GM19372 (cell line): ENCODE measurements around the gene ARID1B.

Source experiments
- ATAC-seq: cut with Tn5 transposase; IDR thresholded peaks from one replicate; pipeline ENCODE4 v1.9.1; 2021; ENCODE audit warnings: mild to moderate bottlenecking, low read depth, moderate library complexity; ENCODE audit not compliant: unreplicated experiment

The ARID1B gene

GRCh38 chr6:156953127-156953478, 175.9 kb downstream of the ARID1B start:
- ATAC-seq: no peak

DNA sequence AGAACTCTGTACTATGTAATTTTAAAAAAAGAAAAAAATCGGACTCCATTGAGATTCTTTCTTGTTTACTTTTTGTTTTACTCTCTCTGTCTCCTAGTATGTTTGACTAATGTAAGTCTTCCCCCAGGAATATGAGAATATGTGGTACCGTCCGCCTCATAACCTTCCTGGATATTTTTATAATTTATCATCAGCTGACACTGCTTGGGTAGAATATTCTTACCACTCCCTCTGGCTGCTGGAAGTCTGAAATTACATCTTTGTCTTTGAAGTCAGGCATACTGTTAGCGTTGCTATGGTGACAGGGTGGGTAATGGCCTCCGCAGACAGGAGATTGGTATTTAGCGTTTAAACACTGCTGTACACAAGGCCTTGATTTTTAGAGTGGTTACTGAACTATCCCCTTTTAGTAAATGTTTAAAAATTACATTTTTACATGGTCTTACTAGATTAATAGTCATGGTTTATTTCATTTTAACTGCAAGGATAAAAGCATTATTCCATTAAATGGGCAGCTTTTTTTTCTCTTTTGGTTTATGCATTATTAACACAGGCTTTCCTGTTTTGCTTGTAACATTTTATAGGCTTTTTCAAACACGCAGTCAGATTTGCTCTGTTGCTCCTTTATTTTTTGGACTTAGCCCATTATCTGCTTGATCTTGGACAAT, 176.4 kb downstream of the ARID1B start:
- ATAC-seq: no peak

DNA sequence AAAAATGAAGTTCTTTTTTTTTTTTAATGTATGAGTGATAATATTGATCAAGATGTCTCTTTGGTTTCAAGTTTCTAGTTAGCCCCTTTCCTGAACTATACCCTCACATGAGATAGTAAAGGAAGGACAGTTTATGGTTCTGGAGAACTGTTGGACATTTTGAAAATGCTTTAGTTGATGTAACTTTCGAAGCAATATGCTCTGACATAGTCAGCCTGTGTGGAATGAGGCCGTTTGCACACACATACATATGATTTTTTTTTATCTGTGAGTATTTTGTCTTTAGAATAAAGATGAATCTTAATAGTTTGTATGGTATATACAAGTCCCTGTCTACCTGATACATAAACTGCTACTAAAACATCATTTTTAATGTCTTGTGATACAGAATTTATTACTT, 177.0 kb downstream of the ARID1B start:
- no peak for ATAC-seq

- no peak for ATAC-seq
These were observed 177.6 kb downstream of the ARID1B start for GRCh38 chr6:156954816-156955215.

DNA sequence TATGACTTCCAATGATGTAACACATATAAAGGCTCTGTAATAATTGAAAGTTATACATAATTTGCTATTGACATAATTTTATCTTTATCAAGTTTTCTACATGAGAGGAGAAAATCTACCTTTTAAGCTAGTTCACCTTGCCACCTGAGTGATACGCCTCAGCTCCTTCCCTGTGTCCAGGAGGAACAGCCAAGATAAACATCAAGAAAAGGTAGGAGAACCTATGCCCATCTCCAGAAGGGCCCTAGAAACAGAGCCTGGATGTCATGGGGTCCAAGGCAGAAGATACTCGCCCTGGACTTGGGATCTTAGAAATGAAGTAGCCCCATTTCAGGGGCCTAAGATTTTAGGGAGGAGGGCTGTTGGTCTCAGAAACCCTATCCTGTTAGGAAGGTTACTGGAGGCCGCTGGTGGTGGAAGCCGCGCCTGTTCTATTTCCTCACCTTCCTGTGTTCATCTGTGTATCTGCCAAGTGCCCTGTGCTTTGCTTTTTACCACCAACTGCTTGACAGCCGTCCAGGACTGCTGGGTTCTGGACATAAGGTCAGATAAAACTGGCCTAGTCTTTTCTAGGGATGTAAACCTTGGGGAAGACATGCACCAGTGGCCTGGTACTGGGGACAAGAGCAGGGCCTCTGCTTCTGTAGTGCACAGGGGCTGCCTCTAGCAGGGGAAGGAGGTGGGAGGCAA, 178.5 kb downstream of the ARID1B start:
- no peak for ATAC-seq

DNA sequence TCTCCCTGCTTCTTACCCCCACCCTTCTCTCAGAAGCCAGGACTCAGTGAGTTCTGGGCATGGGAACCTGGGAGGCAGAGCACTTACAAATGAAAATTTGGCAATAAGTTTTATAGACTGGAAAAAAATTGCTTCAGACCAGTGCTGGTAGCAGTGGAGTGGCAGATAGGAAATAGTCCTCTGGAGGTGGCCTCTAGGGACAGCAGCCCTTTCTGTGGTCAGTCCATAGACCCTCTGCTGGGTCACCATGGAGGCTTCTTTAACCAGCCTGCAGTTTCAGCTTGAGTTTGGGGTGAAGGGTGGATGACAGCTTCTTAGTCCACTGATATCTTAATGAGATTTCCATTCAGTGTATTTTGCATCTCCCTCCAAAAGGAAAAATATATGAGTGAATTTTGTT, 179.1 kb downstream of the ARID1B start:
- ATAC-seq: no peak

GRCh38 chr6:156957931-156958547, 180.9 kb downstream of the ARID1B start:
- no peak for ATAC-seq

GRCh38 chr6:156960525-156960924, 183.3 kb downstream of the ARID1B start:
- no peak for ATAC-seq

DNA sequence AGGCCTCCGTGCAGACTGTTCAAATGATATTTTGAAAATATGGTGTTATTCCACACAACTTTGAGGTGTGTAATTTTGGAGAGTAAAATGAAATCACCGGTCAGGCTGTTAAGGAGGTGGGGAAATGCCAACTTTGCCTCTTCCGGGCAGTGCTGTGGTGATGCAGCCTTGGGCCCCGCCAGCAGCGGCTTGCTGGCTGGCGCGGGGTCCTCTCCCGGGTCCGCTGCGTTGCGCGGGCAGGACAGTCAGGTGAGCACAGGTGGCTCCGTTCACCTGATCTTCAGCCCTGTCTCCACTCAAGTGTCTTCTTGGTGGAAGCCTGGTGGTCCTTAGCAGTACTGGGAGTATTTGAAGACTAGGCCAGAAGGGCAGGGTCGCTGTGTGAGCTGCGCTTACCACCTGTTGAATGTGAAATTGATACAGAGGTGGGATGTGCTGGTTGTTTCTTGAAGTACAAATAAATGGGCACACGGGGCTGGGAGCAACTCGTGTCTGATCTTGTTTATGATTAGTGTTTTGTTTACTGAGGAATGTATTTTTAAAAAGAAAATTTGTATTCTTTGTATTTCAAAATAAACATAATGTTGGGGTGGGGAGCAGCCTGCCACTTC, 184.2 kb downstream of the ARID1B start:
- no peak for ATAC-seq

GRCh38 chr6:156963712-156964700, 186.8 kb downstream of the ARID1B start:
- no peak for ATAC-seq

DNA sequence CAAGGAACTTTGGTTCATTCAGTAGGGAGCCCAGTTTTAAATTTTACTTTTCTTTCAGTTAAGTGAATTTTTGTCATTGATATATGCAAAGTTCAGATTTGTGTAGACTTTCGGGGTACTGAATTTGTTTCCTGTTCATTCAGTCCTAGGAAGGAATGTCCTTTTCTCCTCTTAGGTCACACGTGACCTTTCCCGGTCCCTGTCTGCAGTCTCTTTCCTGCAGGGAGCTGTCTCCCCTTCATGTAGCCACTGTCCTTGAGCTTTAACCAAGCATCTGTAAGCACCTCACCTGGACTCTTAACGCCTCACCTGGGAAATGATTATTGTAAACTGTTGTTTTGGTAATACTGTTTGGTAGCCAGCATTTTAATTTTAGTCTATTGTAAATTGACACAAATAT, 190.7 kb downstream of the ARID1B start:
- no peak for ATAC-seq

- no peak for ATAC-seq
These were observed 192.1 kb downstream of the ARID1B start for GRCh38 chr6:156969233-156969632.

DNA sequence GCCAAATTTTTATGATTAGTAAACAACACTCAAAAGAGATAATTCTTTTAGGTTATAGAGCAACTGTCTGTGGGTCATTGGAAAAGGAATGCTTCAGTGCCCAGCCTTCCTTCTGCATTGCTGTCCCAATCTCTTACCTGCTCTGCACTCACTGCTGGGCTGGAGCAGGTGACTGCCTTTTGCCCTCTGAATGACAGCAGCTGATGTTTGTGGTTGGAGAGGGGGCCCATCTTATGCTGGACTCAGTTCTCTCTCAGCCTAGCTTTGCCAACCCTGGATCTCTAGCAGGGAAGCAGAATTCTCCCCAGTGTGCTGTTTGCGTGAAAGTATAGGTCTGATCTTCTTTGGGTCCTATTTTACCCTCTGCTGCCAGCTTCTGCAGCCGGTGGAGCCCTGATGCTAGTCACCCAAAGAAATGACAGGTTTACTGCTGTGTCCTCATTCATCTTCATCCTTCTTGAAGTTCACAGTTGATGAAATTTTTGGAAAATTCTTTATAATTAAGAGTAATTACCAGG, 193.5 kb downstream of the ARID1B start:
- no peak for ATAC-seq

DNA sequence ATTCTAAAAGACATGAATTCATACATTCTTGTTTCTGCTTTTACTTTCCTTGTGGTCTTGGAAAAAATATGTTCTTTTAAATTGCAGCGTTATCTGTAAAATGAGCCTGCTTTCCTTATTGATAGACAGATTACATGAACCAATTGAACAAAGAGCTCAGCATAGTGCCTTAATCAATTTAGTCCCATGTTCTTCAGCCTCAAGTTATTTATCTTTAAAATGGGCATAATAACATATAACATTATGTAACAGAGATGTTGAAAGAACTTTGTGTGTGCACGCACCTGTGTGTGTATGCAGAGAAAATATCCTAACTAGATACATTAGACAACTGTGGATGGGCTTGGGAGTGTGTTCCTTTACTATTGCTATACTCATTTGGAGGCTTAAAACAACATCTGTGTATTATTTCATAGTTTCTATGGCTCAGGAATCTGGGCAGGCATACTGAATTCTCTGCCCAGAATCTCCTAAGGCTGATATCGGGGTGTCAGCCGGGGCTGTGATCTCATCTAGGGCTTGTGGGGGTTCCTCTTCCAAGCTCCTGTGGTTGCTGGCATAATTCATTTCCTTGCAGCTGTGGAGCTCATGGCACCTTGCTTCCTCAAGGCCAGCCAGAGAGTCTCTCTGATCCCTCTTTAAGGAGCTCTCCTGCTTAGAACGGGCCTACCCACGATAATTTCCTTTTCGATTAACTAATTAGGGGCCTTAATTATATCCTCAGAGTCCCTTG, 194.1 kb downstream of the ARID1B start:
- no peak for ATAC-seq

DNA sequence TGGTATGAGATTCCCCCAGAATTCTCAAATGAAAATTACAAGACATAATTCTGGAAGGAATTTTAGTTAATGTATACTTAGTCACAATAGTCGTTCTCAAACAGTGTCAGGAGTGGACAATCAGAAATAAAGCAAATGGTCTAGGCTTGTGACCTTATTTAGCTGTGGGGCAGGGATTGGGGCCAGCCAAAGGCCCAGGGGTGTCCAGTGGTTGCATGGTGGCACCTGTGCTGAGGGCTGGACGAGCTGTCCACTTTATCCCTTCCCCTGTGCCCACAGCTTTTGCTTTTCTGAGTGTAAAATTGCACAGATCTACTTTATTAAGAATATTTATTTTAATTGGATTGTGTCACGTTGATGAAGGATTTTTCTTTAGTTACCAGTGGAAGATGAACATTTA, 195.0 kb downstream of the ARID1B start:
- ATAC-seq: no peak

- ATAC-seq: no peak
These were observed 197.7 kb downstream of the ARID1B start for GRCh38 chr6:156974830-156975261.

DNA sequence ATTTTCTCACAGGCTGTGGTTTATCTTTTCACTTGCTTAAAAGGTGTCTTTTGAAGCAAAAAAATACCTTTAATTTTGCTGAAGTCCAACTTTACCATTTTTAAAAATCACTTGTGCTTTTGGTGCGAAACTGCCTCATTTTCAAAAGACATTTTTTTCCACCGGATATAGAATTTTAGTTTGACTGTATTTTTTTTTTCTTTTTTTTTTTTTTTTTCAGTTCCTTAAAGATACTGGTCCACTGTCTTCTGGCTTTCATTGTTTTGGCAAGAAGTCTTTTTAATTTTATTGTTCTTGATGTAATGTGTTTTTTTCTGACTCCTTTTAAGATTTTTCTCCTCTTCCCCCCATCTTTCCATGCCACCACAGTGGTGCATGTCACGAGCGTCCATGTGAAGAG, 198.2 kb downstream of the ARID1B start:
- ATAC-seq: no peak

GRCh38 chr6:156976216-156977127, 199.3 kb downstream of the ARID1B start:
- ATAC-seq: no peak
